GM21390 (cell line): Measurements from ENCODE around the gene SDHAF3.
"Not testable (repeated sequence)": the region's sequence is repeated elsewhere in the genome, so short reads cannot be mapped to it uniquely, and the experiment has no call there.

Source experiments
- ATAC-seq: cut with Tn5 transposase; IDR thresholded peaks from one replicate; pipeline ENCODE4 v1.9.1; 2021; ENCODE audit not compliant: unreplicated experiment

The SDHAF3 gene

DNA sequence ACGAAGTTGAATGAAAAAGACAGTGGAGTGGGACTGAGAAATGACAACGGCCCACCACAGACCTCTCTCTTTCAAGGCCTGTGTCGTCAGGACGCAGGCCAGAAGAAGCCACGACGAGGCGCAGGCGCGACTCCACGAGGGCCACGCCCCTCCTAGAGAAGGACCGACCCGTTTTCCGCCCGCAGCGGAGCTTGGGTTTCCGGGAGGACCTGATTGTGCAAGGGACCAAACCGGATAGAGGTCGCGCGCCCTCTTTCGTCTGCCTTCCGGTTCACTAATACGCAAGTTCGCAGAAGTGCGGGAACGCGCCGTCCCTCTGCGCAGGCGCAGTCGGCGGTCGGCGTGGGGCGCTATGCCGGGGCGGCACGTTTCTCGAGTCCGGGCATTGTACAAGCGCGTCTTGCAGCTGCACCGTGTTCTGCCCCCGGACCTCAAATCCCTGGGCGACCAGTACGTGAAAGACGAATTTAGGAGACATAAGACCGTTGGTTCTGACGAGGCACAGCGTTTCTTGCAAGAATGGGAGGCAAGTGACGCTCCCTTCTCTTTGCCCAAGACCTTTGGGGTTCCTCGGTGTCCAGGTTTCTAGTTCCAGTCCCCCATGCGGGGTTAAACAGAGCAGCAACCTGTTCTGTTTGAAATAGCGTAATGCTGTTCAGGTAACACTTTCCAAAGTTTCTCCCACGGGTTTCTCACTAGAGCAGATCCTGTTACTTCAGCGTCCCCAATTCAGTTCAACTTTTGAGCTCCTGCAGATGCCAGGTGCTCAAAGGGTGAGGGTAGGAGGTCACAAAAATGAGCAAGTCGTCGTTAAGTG lies at the start of gene SDHAF3:
TSS of gene SDHAF3 (plus strand) at position 327 of the 817 bp plus-strand sequence. CDS start at position 353, 26 bp downstream.
- peak; percentile 93 for ATAC-seq

- ATAC-seq = not testable (repeated sequence)
These were observed 45.5 kb upstream of the SDHAF3 start for GRCh38 chr7:97072025-97072424.

DNA sequence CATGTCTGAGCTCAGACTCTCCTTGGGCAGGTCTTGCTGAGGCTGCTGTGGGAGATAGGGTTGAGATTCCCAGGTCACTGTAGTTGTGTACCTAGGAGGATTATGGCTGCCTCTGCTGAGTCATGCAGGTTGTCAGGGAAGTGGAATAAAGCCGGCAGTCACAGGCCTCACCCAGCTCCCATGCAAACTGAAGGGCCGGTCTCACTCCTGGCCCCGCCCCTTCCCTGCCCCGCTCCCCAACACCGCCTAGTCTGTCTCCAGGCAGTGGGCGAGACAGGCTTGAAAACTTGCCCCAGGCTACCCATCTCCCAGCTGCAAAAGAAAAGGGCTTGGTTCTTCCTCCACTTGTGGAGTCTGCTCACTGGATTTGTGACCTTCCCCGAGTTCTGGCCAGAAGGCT lies 41.6 kb upstream of the SDHAF3 start:
- no peak for ATAC-seq

DNA sequence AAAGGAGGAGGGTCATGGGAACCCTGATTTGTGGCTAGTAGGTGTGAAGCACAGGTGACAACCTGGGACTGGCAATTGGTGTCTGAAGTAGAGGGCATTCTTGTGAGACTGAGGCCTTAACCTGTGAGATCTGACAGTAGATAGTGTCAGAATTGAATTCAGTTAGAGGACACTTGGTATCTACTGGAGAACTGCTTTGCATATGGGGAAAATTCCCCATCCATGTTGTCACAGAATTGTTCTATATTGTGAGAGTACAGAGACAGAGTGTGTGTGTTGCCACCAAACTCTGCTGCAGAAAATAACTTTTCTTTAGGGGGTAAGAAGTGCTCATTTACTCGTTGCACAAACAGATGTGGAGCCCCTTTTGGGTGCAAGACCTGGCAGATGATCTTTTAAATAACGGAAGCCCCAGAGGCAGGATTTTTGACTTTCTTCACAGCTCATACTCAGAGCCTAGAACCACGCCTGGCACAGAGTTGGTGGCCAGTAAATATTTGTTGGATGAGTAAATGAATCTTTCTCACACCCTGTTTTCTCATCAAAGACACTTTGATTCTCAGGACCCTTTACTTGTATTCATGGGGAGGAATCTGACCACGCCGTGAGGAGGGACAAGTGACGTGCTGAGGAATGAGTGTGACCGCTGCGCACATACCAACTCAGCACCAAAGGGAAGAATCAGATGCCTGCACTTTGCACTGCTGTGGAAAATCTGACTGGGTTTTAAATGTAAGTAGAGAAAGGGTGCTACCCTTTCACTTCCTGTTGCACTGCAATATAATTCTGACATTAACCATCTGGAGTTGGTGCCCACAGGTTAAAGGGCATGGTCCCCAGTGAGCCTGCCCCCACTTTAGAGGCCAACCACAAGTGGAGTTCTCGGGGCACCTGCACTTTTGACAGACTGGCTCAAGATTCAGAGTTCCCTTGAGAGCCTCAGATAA lies 39.2 kb upstream of the SDHAF3 start:
- peak; percentile 71 for ATAC-seq

- ATAC-seq = no peak
These were observed 38.2 kb upstream of the SDHAF3 start for GRCh38 chr7:97079300-97079699.

DNA sequence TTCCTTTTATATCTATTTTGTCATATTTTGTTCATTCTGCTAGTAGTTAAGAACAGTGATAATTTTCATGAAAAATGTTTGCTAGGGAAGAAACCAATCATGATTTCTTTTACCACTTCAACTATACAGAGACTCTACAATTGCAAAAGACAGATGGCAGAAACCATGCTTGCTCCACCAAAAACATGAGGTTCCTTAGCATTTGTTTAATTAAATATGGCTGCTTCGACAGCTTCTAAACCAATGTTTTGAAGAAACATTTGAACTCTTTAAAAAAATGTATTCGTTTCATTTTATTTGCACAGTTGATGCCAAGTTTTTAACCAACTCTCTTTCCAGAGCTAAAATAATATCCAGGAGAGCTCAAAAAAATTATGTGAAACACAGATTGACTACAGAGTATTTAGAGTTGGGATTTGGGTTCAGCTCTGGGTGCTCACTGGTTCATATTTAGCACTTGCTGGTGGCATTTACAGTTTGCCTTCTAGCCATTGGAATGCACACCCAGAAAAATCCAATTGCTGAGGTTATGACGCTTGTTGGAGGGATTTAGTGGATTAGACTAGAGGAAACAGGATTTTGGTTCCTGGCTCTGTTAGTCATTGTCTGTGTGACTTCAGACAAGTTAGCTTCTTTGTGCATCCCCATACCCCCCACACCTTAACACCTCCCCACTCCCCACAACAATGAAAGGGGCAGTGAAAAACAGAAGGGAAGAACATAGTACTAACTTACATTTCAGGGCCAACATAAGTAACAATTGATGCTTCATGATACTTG lies 35.8 kb upstream of the SDHAF3 start:
- no peak for ATAC-seq

- no peak for ATAC-seq
These were observed 29.1 kb upstream of the SDHAF3 start for GRCh38 chr7:97088364-97088763.

DNA sequence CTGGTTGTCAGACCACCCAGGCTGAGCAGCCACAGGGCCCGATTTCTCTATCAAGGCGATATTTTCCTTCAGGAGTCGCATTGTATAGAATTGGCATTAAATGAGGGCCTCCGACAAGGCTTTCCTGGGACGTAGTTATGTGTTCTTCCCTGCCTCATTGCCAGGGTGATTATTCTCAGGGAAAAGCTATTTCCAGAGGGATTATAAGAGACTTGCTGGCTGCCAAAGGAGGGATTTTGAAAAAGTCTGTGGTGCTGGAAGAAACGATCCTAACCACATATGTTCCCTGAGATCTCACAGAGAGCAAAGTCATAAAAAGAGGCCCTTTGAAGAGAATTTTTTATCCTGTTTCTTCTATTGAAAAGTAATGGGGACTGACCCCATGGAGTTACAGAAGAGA lies 27.7 kb upstream of the SDHAF3 start:
- ATAC-seq = no peak

- ATAC-seq = no peak
These were observed 26.6 kb upstream of the SDHAF3 start for GRCh38 chr7:97090761-97091353.

GRCh38 chr7:97094284-97094930 lies 23.1 kb upstream of the SDHAF3 start:
- no peak for ATAC-seq

DNA sequence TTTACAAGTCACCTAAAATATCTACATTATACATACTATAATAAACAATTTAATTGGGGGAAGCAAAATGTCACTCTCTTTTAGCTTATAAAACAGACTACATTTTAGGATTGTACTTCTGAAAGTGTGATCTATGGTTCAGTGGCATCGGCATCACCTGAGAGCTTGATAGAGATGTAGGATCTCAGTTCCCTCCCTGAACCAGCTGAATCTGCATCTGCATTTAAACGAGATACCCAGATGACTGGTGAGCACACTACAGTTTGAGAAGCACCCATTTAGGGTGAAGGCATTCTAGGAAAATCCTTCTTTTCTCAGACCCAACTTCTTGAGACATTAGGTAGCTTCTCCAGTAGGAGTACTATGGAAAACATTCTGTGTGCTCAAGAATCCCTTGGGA lies 21.5 kb upstream of the SDHAF3 start:
- ATAC-seq = no peak

GRCh38 chr7:97096661-97097060 lies 20.8 kb upstream of the SDHAF3 start:
- ATAC-seq = no peak

- peak; percentile 97 for ATAC-seq
These were observed 12.7 kb upstream of the SDHAF3 start for GRCh38 chr7:97104719-97105238.

DNA sequence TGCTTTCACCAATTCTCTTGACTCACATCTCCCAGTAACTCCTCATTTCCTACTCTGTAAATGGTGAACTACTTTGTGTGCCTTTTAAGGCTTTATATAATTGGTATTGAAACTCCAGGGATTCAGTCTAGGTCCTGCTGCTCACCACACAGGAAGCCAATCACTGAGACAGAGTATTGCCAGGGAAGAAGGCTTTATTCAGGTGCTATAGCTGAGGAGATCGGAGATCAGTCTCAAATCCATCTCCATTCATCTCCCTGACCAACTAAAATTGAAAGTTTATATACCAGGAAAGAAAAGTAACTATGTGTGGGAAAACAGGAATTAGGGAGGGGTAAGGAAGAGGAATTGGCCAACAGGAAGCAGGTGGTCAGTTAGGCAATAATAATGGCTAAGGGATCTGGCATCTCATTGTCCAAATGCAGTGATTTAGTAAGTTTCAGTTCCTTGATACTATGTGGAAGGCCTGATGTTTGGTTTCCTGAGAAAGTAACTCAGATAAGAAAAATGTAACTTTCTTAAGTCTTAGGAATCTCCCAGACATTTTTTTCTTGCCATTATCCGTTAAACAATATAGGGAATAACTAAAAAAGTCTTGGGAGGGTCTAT lies 10.2 kb upstream of the SDHAF3 start:
- no peak for ATAC-seq

- ATAC-seq = no peak
These were observed 1.2 kb upstream of the SDHAF3 start for GRCh38 chr7:97116308-97116707.

DNA sequence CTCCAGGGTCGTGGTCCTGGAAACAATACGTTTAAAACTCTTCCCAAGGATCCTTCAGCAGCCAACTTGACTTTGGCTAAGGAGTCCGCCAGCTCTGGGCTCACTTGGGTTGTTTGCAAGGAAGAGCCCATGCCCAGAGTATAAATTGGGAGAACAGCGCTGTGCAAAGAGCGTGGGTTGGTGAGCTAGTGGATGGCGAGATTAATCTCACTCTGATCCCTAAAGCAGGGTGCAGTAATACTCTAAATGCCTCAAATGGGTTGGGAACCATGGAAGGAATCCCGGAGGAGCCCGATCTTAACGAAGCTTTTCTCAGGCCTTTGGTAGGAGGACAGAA lies 495 bp upstream of the SDHAF3 start:
- ATAC-seq = no peak

- ATAC-seq = no peak
These were observed 914 bp downstream of the SDHAF3 start for GRCh38 chr7:97118306-97118917.

- ATAC-seq = no peak
These were observed 2.2 kb downstream of the SDHAF3 start for GRCh38 chr7:97119747-97120146.
